Neural cell (in vitro differentiated cells): Measurements from ENCODE around the gene GALNT13. TPM values are rescaled to one million over a fixed set of nuclear protein-coding genes. Genes with fewer than 3 reads are reported as not detected.

Source experiments
- H2AFZ ChIP-seq: fragments of 200-600, 300-800 bp; sonication (generic), shearing (Covaris generic); 2 replicates; pipeline ENCODE4 v1.6.0; 2014; ENCODE audit warnings: low read depth, mild to moderate bottlenecking, antibody characterized with exemption, low read length, moderate library complexity
- H3F3A ChIP-seq: fragments of 200-600 bp; shearing (Covaris generic); 2 replicates; pipeline ENCODE4 v1.6.1; 2016; ENCODE audit warnings: mild to moderate bottlenecking, moderate library complexity, mixed read lengths, antibody characterized with exemption, low read length; ENCODE audit not compliant: insufficient read depth, poor library complexity, severe bottlenecking
- H3K27ac ChIP-seq: fragments of 200-600, 300-800 bp; sonication (generic), shearing (Covaris generic); 2 replicates; pipeline ENCODE4 v1.5.1; 2014; ENCODE audit warnings: mild to moderate bottlenecking, low read length, moderate library complexity
- H3K27me3 ChIP-seq: fragments of 300-800, 200-600 bp; sonication (generic), shearing (Covaris generic); 2 replicates; pipeline ENCODE4 v1.6.0; 2014; ENCODE audit warnings: mild to moderate bottlenecking, low read depth, low read length, moderate library complexity; ENCODE audit not compliant: insufficient read depth
- H3K36me3 ChIP-seq: fragments of 300-800, 200-600 bp; sonication (generic), shearing (Covaris generic); 2 replicates; pipeline ENCODE4 v1.5.1; 2014; ENCODE audit warnings: mild to moderate bottlenecking, antibody characterized with exemption, low read length, moderate library complexity; ENCODE audit not compliant: insufficient read depth
- H3K4me2 ChIP-seq: fragments of 300-800, 200-600 bp; sonication (generic), shearing (Covaris generic); 2 replicates; pipeline ENCODE4 v1.6.0; 2014; ENCODE audit warnings: mild to moderate bottlenecking, low read length
- H3K4me3 ChIP-seq: fragments of 300-800, 200-600 bp; sonication (generic), shearing (Covaris generic); 2 replicates; pipeline ENCODE4 v1.5.1; 2014; ENCODE audit warnings: mild to moderate bottlenecking, low read length, moderate library complexity
- H3K79me2 ChIP-seq: fragments of 200-600 bp; shearing (Covaris generic); replicated peaks from 2 replicates; pipeline ENCODE4 v1.6.0; 2014; ENCODE audit warnings: mild to moderate bottlenecking, low read length, moderate library complexity; ENCODE audit not compliant: insufficient read depth
- H3K9ac ChIP-seq: fragments of 300-800, 200-600 bp; sonication (generic), shearing (Covaris generic); 2 replicates; pipeline ENCODE4 v1.6.1; 2016; ENCODE audit warnings: mild to moderate bottlenecking, low read length, mixed read lengths
- H3K9me2 ChIP-seq: fragments of 200-600 bp; shearing (Covaris generic); 2 replicates; pipeline ENCODE4 v1.6.1; 2016; ENCODE audit warnings: mild to moderate bottlenecking, low read length, mixed read lengths; ENCODE audit not compliant: insufficient read depth
- H3K9me3 ChIP-seq: fragments of 200-600, 300-800 bp; sonication (generic), shearing (Covaris generic); 2 replicates; pipeline ENCODE4 v1.6.1; 2016; ENCODE audit warnings: mild to moderate bottlenecking, mixed run types, low read length, moderate library complexity, mixed read lengths
- H4K20me1 ChIP-seq: fragments of 200-600 bp; shearing (Covaris generic); 2 replicates; pipeline ENCODE4 v1.6.1; 2016; ENCODE audit warnings: mild to moderate bottlenecking, mixed run types; ENCODE audit not compliant: insufficient read depth
- EP300 ChIP-seq: fragments of 450-650 bp; conservative IDR thresholded peaks from 2 replicates; pipeline ENCODE4 v1.6.1; 2014; ENCODE audit warnings: antibody characterized with exemption, mild to moderate bottlenecking, moderate library complexity; ENCODE audit not compliant: poor library complexity, severe bottlenecking
- EZH2 ChIP-seq: fragments of 200-600, 300-800 bp; shearing (Covaris generic), sonication (generic); IDR thresholded peaks from 2 replicates; pipeline ENCODE4 v1.6.1; 2014; ENCODE audit warnings: antibody characterized with exemption, low read length, borderline replicate concordance, mild to moderate bottlenecking; ENCODE audit not compliant: insufficient read depth, poor library complexity, severe bottlenecking
- MXI1 ChIP-seq: fragments of 450-650 bp; conservative IDR thresholded peaks from 2 replicates; pipeline ENCODE4 v1.6.1; 2014; ENCODE audit warnings: antibody characterized with exemption, mild to moderate bottlenecking; ENCODE audit not compliant: poor library complexity, severe bottlenecking
- POLR2AphosphoS5 ChIP-seq: IDR thresholded peaks from 2 replicates; pipeline ENCODE4 v1.6.1; 2012
- RAD21 ChIP-seq: fragments of 450-650 bp; conservative IDR thresholded peaks from 2 replicates; pipeline ENCODE4 v1.6.1; 2014; ENCODE audit warnings: antibody characterized with exemption, mild to moderate bottlenecking, moderate library complexity
- SMC3 ChIP-seq: fragments of 450-650 bp; conservative IDR thresholded peaks from 2 replicates; pipeline ENCODE4 v1.6.1; 2014; ENCODE audit warnings: antibody characterized with exemption, mild to moderate bottlenecking, moderate library complexity; ENCODE audit not compliant: poor library complexity
- TAF1 ChIP-seq: IDR thresholded peaks from 2 replicates; pipeline ENCODE4 v1.6.1; 2012; ENCODE audit warnings: low read depth
- polyA plus RNA-seq: library from polyadenylated mRNA; depleted of rRNA; stranded (reverse); fragments of >200 nt; gene quantifications from 2 replicates; pipeline ENCODE4 v1.2.3, GENCODE V29; 2014
- TF ChIP-seq, protein P1 (sequence below): fragments of 450-650 bp; IDR thresholded peaks from 2 replicates; pipeline ENCODE4 v1.5.1; 2014; ENCODE audit warnings: antibody characterized with exemption, mild to moderate bottlenecking, moderate library complexity; ENCODE audit not compliant: poor library complexity, severe bottlenecking
- TF ChIP-seq, protein P2 (sequence below): IDR thresholded peaks from 2 replicates; pipeline ENCODE4 v1.6.1; 2012; ENCODE audit warnings: borderline replicate concordance

The GALNT13 gene
- polyA plus RNA-seq, 1 donor from 2014 or later = 12.4 TPM

DNA sequence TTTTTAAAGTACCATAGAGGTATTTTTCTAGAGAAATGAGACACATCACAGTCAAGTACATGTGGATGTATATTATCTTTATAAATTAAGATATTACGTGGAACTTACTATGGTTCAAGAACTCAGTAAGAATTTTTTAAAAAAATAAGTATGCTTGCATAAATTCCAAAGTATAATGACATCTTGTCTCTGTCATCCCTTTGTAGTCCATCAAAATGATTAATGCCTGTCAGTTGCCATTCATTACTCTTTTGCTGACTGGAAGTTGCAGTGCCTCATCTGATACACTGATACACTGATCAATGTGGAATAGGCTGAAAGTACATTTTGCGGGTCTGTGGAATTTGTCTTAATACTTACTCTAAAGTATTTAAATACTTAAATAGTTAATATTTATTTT, 177.2 kb downstream of the GALNT13 start:
- Histone ChIP-seq H3K27ac (no peak overlapping the region), H3F3A (no peaks in the 10 kb centered on the region), H3K9ac (no peak overlapping the region), H2AFZ (no peak overlapping the region), H3K4me2 (no peak overlapping the region), H3K9me2 (no peaks in the 10 kb centered on the region), H3K36me3 (no peaks in the 10 kb centered on the region), H3K79me2 (no peaks in the 10 kb centered on the region), H3K27me3 (no peaks in the 10 kb centered on the region), H3K9me3 (no peaks in the 10 kb centered on the region), H3K4me3 (no peak overlapping the region), H4K20me1 (no peaks in the 10 kb centered on the region)
- TF ChIP-seq POLR2AphosphoS5 (peak; percentile 59), SMC3 (no peak), TAF1 (no peak), EP300 (peak; percentile 82)

DNA sequence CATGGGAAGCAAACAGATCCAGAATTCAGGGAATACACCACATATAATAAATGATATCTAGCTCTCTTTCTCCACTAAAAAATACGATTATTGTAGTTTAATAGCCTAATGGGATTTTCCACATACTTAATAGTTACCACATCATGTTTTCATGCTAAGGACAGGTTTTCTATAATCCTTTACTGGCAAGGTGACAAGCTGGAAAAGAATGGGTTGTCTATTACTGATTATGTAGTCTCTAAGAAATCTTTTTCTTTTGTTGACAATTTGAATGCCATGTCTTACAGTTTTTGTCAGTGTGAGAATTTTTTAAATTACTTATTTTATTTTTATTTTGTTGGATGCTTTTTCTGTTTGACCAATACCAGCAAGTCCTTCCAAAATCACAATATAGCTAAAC, 177.8 kb downstream of the GALNT13 start:
- no peaks in the 10 kb centered on the region for H3K9me2 ChIP-seq
- no peak overlapping the region for H3K27ac ChIP-seq
- no peaks in the 10 kb centered on the region for H3K79me2 ChIP-seq
- no peaks in the 10 kb centered on the region for H3K36me3 ChIP-seq
- no peaks in the 10 kb centered on the region for H4K20me1 ChIP-seq
- no peak overlapping the region for H3K4me2 ChIP-seq
- H3K4me3 ChIP-seq = no peak overlapping the region
- H3K27me3 ChIP-seq = no peaks in the 10 kb centered on the region
- H2AFZ ChIP-seq = no peak overlapping the region
- no peaks in the 10 kb centered on the region for H3K9me3 ChIP-seq
- peak; percentile 66 for TF ChIP-seq POLR2AphosphoS5
- no peak for TF ChIP-seq RAD21
- TF ChIP-seq EP300 = peak; percentile 74
- no peak for TF ChIP-seq SMC3
- no peaks in the 10 kb centered on the region for H3F3A ChIP-seq
- H3K9ac ChIP-seq = no peak overlapping the region

DNA sequence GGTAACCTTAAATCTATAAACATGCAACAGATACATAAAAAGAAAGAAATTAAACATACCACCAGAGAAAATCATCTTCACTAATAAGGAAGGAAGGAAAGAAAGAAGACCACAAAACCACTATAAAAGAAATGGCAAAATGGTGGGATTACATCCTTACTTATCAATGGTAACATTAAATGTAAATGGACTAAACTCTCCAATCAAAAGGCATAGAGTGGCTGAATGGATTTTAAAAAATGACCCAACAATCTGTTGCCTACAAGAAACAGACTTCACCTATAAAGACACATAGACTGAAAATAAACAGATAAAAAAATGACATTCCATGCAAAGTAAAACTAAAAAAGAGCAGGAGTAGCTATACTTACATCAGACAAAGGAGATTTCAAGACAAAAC, 195.4 kb downstream of the GALNT13 start:
- no peak overlapping the region for H3K4me3 ChIP-seq
- TF ChIP-seq EZH2 (no peak), TAF1 (no peak), EP300 (no peak), POLR2AphosphoS5 (no peak), MXI1 (no peak), RAD21 (no peak), SMC3 (no peak)
- TF ChIP-seq, protein P1, sequence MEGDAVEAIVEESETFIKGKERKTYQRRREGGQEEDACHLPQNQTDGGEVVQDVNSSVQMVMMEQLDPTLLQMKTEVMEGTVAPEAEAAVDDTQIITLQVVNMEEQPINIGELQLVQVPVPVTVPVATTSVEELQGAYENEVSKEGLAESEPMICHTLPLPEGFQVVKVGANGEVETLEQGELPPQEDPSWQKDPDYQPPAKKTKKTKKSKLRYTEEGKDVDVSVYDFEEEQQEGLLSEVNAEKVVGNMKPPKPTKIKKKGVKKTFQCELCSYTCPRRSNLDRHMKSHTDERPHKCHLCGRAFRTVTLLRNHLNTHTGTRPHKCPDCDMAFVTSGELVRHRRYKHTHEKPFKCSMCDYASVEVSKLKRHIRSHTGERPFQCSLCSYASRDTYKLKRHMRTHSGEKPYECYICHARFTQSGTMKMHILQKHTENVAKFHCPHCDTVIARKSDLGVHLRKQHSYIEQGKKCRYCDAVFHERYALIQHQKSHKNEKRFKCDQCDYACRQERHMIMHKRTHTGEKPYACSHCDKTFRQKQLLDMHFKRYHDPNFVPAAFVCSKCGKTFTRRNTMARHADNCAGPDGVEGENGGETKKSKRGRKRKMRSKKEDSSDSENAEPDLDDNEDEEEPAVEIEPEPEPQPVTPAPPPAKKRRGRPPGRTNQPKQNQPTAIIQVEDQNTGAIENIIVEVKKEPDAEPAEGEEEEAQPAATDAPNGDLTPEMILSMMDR = no peak
- TF ChIP-seq, protein P2, sequence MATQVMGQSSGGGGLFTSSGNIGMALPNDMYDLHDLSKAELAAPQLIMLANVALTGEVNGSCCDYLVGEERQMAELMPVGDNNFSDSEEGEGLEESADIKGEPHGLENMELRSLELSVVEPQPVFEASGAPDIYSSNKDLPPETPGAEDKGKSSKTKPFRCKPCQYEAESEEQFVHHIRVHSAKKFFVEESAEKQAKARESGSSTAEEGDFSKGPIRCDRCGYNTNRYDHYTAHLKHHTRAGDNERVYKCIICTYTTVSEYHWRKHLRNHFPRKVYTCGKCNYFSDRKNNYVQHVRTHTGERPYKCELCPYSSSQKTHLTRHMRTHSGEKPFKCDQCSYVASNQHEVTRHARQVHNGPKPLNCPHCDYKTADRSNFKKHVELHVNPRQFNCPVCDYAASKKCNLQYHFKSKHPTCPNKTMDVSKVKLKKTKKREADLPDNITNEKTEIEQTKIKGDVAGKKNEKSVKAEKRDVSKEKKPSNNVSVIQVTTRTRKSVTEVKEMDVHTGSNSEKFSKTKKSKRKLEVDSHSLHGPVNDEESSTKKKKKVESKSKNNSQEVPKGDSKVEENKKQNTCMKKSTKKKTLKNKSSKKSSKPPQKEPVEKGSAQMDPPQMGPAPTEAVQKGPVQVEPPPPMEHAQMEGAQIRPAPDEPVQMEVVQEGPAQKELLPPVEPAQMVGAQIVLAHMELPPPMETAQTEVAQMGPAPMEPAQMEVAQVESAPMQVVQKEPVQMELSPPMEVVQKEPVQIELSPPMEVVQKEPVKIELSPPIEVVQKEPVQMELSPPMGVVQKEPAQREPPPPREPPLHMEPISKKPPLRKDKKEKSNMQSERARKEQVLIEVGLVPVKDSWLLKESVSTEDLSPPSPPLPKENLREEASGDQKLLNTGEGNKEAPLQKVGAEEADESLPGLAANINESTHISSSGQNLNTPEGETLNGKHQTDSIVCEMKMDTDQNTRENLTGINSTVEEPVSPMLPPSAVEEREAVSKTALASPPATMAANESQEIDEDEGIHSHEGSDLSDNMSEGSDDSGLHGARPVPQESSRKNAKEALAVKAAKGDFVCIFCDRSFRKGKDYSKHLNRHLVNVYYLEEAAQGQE = no peak

More for the DNA sequence above, 195.4 kb downstream of the GALNT13 start:
- Histone ChIP-seq H3F3A (no peaks in the 10 kb centered on the region), H4K20me1 (no peaks in the 10 kb centered on the region), H2AFZ (no peak overlapping the region), H3K27ac (no peak overlapping the region), H3K9me2 (no peaks in the 10 kb centered on the region), H3K36me3 (no peaks in the 10 kb centered on the region), H3K9me3 (no peaks in the 10 kb centered on the region), H3K4me2 (no peak overlapping the region), H3K79me2 (no peaks in the 10 kb centered on the region), H3K9ac (no peak overlapping the region), H3K27me3 (no peaks in the 10 kb centered on the region)
